Mucosa of descending colon (tissue), 3 donors: Measurements from ENCODE around the gene NECTIN2. TPM values are rescaled to one million over a fixed set of nuclear protein-coding genes. Genes with fewer than 3 reads are reported as not detected.
"Not testable (repeated sequence)": the region's sequence is repeated elsewhere in the genome, so short reads cannot be mapped to it uniquely, and the experiment has no call there.

Experiments used
- ATAC-seq: fragments of 200-7000 bp; cut with Tn5 transposase; one replicate; pipeline ENCODE4 v1.9.1; 2020; ENCODE audit warnings: mild to moderate bottlenecking, moderate library complexity
- DNase-seq, 3 donors: peaks; one replicate each; pipeline ENCODE4 v3.0.0-alpha.2; 2020
- H3K36me3 ChIP-seq: fragments of 200-600 bp; one replicate; pipeline ENCODE4 v1.8.0; 2021; ENCODE audit warnings: low read depth, mild to moderate bottlenecking
- H3K4me1 ChIP-seq: fragments of 200-600 bp; one replicate; pipeline ENCODE4 v1.8.0; 2021; ENCODE audit warnings: low read depth, mild to moderate bottlenecking
- H3K4me3 ChIP-seq: fragments of 200-600 bp; one replicate; pipeline ENCODE4 v1.8.0; 2021; ENCODE audit warnings: mild to moderate bottlenecking
- H3K9me3 ChIP-seq: fragments of 200-600 bp; one replicate; pipeline ENCODE4 v1.8.0; 2021; ENCODE audit warnings: mild to moderate bottlenecking
- intact Hi-C, 2 donors: fragments of 100-400 bp; cut with DNase I in 1 of 2; cut with micrococcal nuclease in 1 of 2; formaldehyde crosslinking; loops; one replicate each; pipeline versions ENCODE4 v1.11.0 to v1.11.1; 2022; cut with DNase I, micrococcal nuclease
- total RNA-seq, 3 donors: library from RNA; stranded (reverse); fragmentation: NEBNext Ultra II Directional in 2 of 3; extraction: Animal tissue kit (Norgen Biotek cat#: 25700) in 2 of 3; gene quantifications; one replicate each; pipeline versions ENCODE4 v1.2.1 to v1.2.4, GENCODE V29; 2021 to 2023
- TF ChIP-seq, protein P1 (sequence below): fragments of 200-600 bp; IDR thresholded peaks from one replicate; pipeline ENCODE4 v1.8.0; 2022; ENCODE audit warnings: antibody characterized with exemption, mild to moderate bottlenecking
- donor health status: DM: no; HTN: no; CAD: no; lungs with moderate emphysema.
- donor health status: DM: no; HTN: no; CAD: no.
- donor health status: DM: no; HTN: yes; CAD: no.

NECTIN2 gene
- total RNA-seq, 3 donors from 2014 or later: 65.3 to 109 (median 98.8) TPM

DNA sequence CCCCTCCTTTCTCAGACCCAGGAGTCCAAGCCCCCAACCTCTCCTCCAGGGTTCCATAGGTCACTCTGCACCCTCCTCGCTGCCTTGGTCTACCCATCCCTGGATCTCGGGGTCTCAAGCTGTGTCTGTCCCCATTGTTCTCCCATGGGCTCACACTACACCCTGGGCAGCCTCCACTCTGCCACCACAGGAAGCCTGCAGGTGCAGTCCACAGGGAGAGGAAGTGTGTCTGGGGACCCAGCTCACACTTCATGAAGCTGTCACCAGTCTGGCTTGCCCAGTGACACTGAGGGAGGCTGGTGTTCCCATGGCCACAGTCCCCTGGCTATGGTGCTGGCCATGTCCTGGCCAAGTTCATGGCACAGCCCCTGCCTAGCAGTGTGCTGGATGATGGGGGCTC, 5.3 kb downstream of the NECTIN2 start:
- intact Hi-C loops: no loop called here
- Histone ChIP-seq H3K36me3 (no peaks in the 10 kb centered on the region), H3K9me3 (no peaks in the 10 kb centered on the region), H3K4me1 (peaks cover 12% of the 10 kb centered on the region), H3K4me3 (no peak overlapping the region)
- DNase-seq: no peak
- TF ChIP-seq, protein P1, sequence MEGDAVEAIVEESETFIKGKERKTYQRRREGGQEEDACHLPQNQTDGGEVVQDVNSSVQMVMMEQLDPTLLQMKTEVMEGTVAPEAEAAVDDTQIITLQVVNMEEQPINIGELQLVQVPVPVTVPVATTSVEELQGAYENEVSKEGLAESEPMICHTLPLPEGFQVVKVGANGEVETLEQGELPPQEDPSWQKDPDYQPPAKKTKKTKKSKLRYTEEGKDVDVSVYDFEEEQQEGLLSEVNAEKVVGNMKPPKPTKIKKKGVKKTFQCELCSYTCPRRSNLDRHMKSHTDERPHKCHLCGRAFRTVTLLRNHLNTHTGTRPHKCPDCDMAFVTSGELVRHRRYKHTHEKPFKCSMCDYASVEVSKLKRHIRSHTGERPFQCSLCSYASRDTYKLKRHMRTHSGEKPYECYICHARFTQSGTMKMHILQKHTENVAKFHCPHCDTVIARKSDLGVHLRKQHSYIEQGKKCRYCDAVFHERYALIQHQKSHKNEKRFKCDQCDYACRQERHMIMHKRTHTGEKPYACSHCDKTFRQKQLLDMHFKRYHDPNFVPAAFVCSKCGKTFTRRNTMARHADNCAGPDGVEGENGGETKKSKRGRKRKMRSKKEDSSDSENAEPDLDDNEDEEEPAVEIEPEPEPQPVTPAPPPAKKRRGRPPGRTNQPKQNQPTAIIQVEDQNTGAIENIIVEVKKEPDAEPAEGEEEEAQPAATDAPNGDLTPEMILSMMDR: no peak
- ATAC-seq: no peak

GRCh38 chr19:44855606-44856005, 9.5 kb downstream of the NECTIN2 start:
- no peaks in the 10 kb centered on the region for H3K36me3 ChIP-seq
- no peaks in the 10 kb centered on the region for H3K9me3 ChIP-seq
- TF ChIP-seq, protein P1: no peak
- ATAC-seq (no peak), DNase-seq (no peak)
- H3K4me1 ChIP-seq: no peaks in the 10 kb centered on the region
- intact Hi-C loops: no loop called here
- H3K4me3 ChIP-seq: no peak overlapping the region

DNA sequence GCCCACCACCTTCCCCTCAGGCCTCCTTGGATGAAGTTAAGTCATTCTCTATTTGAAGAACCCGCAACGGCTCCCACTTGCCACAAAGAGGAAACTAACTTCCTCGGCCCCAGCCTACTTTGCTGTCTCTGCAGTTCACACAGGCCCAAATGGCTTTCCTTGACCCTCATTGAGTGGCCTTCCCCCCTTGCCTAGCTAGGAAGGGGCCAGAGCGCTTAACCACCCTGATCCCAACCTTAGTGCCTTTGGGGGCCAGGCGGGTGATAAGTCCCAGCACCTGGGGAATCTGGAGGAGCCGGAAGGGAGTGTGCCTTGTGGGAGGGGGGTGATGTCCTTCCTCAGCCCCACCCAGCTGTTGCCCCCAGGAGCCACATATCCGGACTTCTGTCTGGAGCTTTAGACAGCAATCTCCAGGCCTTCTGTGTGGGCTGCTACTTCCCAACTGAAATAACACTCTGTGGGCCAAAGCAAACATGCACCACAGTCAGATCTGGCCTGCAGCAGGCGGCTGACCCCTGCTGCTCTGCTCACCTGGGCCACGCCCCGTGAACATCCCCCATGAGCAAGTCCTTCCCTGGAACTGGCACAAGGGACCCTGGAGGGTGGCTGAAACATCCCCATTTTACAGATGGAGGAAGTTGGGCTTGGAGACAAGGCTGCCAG, 10.5 kb downstream of the NECTIN2 start:
- TF ChIP-seq, protein P1: no peak
- intact Hi-C loops: no loop called here
- DNase-seq (no peak), ATAC-seq (peak; percentile 40)
- H3K36me3 ChIP-seq: no peaks in the 10 kb centered on the region
- no peaks in the 10 kb centered on the region for H3K9me3 ChIP-seq
- H3K4me1 ChIP-seq: no peaks in the 10 kb centered on the region
- H3K4me3 ChIP-seq: no peak overlapping the region

GRCh38 chr19:44857837-44858236, 11.7 kb downstream of the NECTIN2 start:
- Histone ChIP-seq H3K9me3 (no peaks in the 10 kb centered on the region), H3K36me3 (no peaks in the 10 kb centered on the region), H3K4me1 (no peaks in the 10 kb centered on the region), H3K4me3 (no peak overlapping the region)
- ATAC-seq (peak; percentile 18), DNase-seq (no peak)
- TF ChIP-seq, protein P1: no peak
- intact Hi-C loops: no loop called here

DNA sequence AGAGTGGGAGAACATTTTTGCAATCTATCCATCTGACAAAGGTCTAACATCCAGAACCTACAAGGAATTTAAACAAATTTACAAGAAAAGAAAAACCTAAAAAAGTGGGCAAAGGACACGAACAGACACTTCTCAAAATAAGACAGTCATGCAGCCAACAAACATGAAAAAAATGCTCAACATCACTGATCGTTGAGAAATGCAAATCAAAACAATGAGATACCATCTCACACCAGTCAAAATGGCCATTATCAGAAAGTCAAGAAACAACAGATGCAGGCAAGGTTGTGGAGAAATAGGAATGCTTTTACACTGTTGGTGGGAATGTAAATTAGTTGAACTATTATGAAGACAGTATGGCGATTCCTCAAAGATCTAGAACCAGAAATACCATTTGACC, 15.5 kb downstream of the NECTIN2 start:
- DNase-seq, H3K4me3 ChIP-seq, H3K9me3 ChIP-seq, H3K36me3 ChIP-seq, H3K4me1 ChIP-seq, intact Hi-C loops, ATAC-seq: not testable (repeated sequence)

DNA sequence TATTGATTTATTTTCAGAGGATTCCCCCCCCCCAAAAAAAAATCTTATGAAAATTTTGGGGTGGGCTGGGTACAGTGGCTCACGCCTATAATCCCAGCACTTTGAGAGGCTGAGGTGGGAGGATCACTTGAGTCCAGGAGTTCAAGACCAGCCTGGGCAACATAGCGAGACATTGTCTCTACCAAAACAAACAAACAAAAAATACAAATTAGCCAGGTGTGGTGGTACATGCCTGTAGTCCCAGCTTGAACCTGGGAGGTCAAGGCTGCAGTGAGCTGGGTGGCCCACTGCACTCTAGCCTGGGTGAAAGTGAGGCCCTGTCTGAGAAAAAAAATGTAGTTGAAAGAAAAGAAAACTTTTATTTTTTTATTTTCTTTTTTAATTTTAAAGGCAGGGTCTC, 17.9 kb downstream of the NECTIN2 start:
- no peak for ATAC-seq
- Histone ChIP-seq H3K36me3 (no peaks in the 10 kb centered on the region), H3K9me3 (no peaks in the 10 kb centered on the region)

More for the DNA sequence above, 17.9 kb downstream of the NECTIN2 start:
- H3K4me3 ChIP-seq: no peak overlapping the region
- intact Hi-C loops: no loop called here
- no peak for DNase-seq
- TF ChIP-seq, protein P1: no peak
- H3K4me1 ChIP-seq: no peaks in the 10 kb centered on the region
